ENCODE measurements around the gene COPG1. TPM values are rescaled to one million over a fixed set of nuclear protein-coding genes. Genes with fewer than 3 reads are reported as not detected.

COPG1 gene
- total RNA-seq, 1 donor from 2014 or later: 224 TPM

- intact Hi-C loops (cut with DNase I): loop anchor here (1.0 to 5.0 kb wide), 3 partner anchors 11 to 311 kb away; no protein-coding TSS in a partner anchor
- peaks cover 0 to 3% of the 10 kb centered on the region in 2 donors for H3K36me3 ChIP-seq
These were observed 67.0 kb downstream of the COPG1 start for GRCh38 chr3:129316248-129317013.

GRCh38 chr3:129317014-129317771, 67.8 kb downstream of the COPG1 start:
- H3K27ac ChIP-seq: peak overlapping the region; percentile 89 to 90

More at GRCh38 chr3:129316248-129317013, 67.0 kb downstream of the COPG1 start:
- Histone ChIP-seq H3K27me3 (no peaks in the 10 kb centered on the region), H3K4me3 (peak overlapping the region; percentile 82 to 87), H3K27ac (peak overlapping the region; percentile 89 to 90), H3K9me3 (no peaks in the 10 kb centered on the region), H3K4me1 (peaks cover 5 to 18% of the 10 kb centered on the region in 2 donors)
- DNase-seq (ENCODE audit: low spot score in 2 of 2): peak in 1 of 2 donors; percentile 91
- TF ChIP-seq, protein P1, sequence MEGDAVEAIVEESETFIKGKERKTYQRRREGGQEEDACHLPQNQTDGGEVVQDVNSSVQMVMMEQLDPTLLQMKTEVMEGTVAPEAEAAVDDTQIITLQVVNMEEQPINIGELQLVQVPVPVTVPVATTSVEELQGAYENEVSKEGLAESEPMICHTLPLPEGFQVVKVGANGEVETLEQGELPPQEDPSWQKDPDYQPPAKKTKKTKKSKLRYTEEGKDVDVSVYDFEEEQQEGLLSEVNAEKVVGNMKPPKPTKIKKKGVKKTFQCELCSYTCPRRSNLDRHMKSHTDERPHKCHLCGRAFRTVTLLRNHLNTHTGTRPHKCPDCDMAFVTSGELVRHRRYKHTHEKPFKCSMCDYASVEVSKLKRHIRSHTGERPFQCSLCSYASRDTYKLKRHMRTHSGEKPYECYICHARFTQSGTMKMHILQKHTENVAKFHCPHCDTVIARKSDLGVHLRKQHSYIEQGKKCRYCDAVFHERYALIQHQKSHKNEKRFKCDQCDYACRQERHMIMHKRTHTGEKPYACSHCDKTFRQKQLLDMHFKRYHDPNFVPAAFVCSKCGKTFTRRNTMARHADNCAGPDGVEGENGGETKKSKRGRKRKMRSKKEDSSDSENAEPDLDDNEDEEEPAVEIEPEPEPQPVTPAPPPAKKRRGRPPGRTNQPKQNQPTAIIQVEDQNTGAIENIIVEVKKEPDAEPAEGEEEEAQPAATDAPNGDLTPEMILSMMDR (IDR thresholded peaks at IDR 0.05): peak in 2 of 3 experiments; percentile 57 to 68

DNA sequence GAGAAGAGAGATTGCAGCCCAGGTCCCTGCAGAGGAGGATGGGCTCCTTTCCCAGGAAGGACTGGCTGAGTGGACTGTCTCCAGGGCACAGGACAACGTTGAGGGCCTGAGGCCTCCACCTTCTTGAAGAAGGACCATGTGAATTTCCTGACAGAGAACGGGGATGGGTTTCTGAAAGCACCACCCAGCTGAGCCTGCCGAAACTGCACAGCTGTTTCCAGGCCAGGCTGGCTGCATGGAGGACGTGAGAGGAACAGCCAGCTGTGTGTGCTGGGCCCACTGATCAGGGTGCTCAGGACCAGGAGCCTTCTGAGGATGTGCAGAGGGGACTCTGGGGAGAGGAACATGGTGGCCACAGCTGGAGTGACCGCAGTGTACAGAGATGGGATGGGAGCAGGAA, 68.4 kb downstream of the COPG1 start:
- H3K9me3 ChIP-seq: no peaks in the 10 kb centered on the region
- TF ChIP-seq, protein P1 (IDR thresholded peaks at IDR 0.05): no peak
- intact Hi-C loops (cut with DNase I): loop anchor here (5.0 kb wide), 1 partner anchor 309 kb away; no protein-coding TSS in a partner anchor
- DNase-seq (ENCODE audit: low spot score in 2 of 2): peak in 1 of 2 donors; percentile 62
- peaks cover 5 to 18% of the 10 kb centered on the region in 2 donors for H3K4me1 ChIP-seq
- peaks cover 0 to 3% of the 10 kb centered on the region in 2 donors for H3K36me3 ChIP-seq
- no peak overlapping the region for H3K27ac ChIP-seq
- H3K4me3 ChIP-seq: no peak overlapping the region
- H3K27me3 ChIP-seq: no peaks in the 10 kb centered on the region

More at GRCh38 chr3:129317014-129317771, 67.8 kb downstream of the COPG1 start:
- Histone ChIP-seq H3K36me3 (peaks cover 0 to 3% of the 10 kb centered on the region in 2 donors), H3K4me1 (peaks cover 5 to 18% of the 10 kb centered on the region in 2 donors), H3K9me3 (no peaks in the 10 kb centered on the region), H3K4me3 (peak overlapping the region; percentile 82 to 87), H3K27me3 (no peaks in the 10 kb centered on the region)
- TF ChIP-seq, protein P1 (IDR thresholded peaks at IDR 0.05): no peak
- peak in 1 of 2 donors; percentile 58 for DNase-seq (ENCODE audit: low spot score in 2 of 2)
- intact Hi-C loops (cut with DNase I): loop anchor here (5.0 kb wide), 1 partner anchor 310 kb away; no protein-coding TSS in a partner anchor

DNA sequence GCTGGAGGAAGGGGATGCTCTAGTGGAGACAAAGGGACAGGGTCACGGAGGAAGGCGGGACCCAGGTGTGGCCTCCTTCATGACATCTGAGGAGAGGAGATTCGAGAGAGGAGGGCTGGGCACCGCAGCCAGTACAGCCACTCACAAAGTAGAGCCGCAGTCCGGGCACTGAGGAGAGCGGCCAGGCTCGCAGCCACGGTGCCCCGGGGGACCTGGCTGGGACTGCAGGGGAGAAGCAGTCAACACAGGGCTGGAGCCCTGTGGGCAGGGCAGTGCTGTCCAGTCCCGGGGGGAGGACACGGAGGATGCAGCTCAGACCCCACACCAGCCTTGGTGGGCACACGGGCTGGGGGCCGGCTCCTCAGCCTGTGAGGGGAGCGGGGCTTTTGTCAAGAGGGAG, 69.5 kb downstream of the COPG1 start:
- Histone ChIP-seq H3K9me3 (no peaks in the 10 kb centered on the region), H3K4me3 (no peak overlapping the region), H3K27me3 (no peaks in the 10 kb centered on the region), H3K36me3 (peaks cover 0 to 11% of the 10 kb centered on the region in 2 donors), H3K27ac (no peak overlapping the region), H3K4me1 (peaks cover 5 to 11% of the 10 kb centered on the region in 2 donors)
- intact Hi-C loops (cut with DNase I): loop anchor here (5.0 kb wide), 1 partner anchor 308 kb away; no protein-coding TSS in a partner anchor
- TF ChIP-seq, protein P1 (IDR thresholded peaks at IDR 0.05): no peak
- DNase-seq (ENCODE audit: low spot score in 2 of 2): peak in 1 of 2 donors; percentile 58

GRCh38 chr3:129320261-129320660, 70.9 kb downstream of the COPG1 start:
- peaks cover 7 to 19% of the 10 kb centered on the region in 2 donors for H3K36me3 ChIP-seq

More at GRCh38 chr3:129320261-129320660, 70.9 kb downstream of the COPG1 start:
- no peaks in the 10 kb centered on the region for H3K9me3 ChIP-seq
- intact Hi-C loops (cut with DNase I): no loop called here
- TF ChIP-seq, protein P1 (IDR thresholded peaks at IDR 0.05): no peak
- peak in 1 of 2 donors; percentile 62 for DNase-seq (ENCODE audit: low spot score in 2 of 2)
- no peak overlapping the region for H3K27ac ChIP-seq
- H3K27me3 ChIP-seq: no peaks in the 10 kb centered on the region
- H3K4me1 ChIP-seq: peaks cover 5 to 6% of the 10 kb centered on the region in 2 donors
- no peak overlapping the region for H3K4me3 ChIP-seq

Measured in ascending aorta (tissue), 2 donors.